Heart left ventricle (tissue), 16 donors: ENCODE results near the gene HIP1. TPM values are rescaled to one million over a fixed set of nuclear protein-coding genes. Genes with fewer than 3 reads are reported as not detected.
"Not testable (repeated sequence)": the region's sequence is repeated elsewhere in the genome, so short reads cannot be mapped to it uniquely, and the experiment has no call there.

ENCODE experiments used
- ATAC-seq, 4 donors: fragments of 200-7000 bp; cut with Tn5 transposase; one replicate each; pipeline ENCODE4 v1.9.1; 2020 to 2022; ENCODE audit warnings: moderate library complexity in 4 of 4, mild to moderate bottlenecking in 3 of 4, moderate number of reproducible peaks in 1 of 4
- DNase-seq, 5 donors: peaks; one replicate each; pipeline ENCODE4 v3.0.0-alpha.2; 2020
- H3K27ac ChIP-seq, 12 donors: fragments of 200-600 bp; sonication (generic) in 4 of 12; one replicate each; pipeline versions ENCODE4 v1.5.0 to v1.8.0; 2016 to 2022; ENCODE audit warnings: mild to moderate bottlenecking in 2 of 12
- H3K27me3 ChIP-seq, 9 donors: fragments of 200-600 bp; sonication (generic) in 2 of 9; one replicate each; pipeline versions ENCODE4 v1.5.1 to v1.8.0; 2016 to 2022; ENCODE audit warnings: mild to moderate bottlenecking in 3 of 9
- H3K36me3 ChIP-seq, 9 donors: fragments of 200-600 bp; sonication (generic) in 2 of 9; one replicate each; pipeline versions ENCODE4 v1.5.0 to v1.8.0; 2018 to 2022; ENCODE audit warnings: mild to moderate bottlenecking in 2 of 9
- H3K4me1 ChIP-seq, 12 donors: fragments of 200-600 bp; sonication (generic) in 4 of 12; one replicate each; pipeline versions ENCODE4 v1.5.0 to v1.8.0; 2016 to 2022; ENCODE audit warnings: mild to moderate bottlenecking in 3 of 12
- H3K4me3 ChIP-seq, 12 donors: fragments of 200-600 bp; sonication (generic) in 4 of 12; one replicate each; pipeline versions ENCODE4 v1.5.0 to v1.8.0; 2017 to 2022; ENCODE audit warnings: mild to moderate bottlenecking in 9 of 12, moderate library complexity in 4 of 12
- H3K9me3 ChIP-seq, 12 donors: fragments of 200-600 bp; sonication (generic) in 4 of 12; one replicate each; pipeline versions ENCODE4 v1.5.0 to v1.8.0; 2016 to 2022; ENCODE audit warnings: mild to moderate bottlenecking in 1 of 12
- CTCF ChIP-seq, 12 donors: fragments of 200-600 bp; sonication (generic) in 4 of 12; IDR thresholded peaks; one replicate each; pipeline versions ENCODE4 v1.5.0 to v1.8.0; 2018 to 2022; ENCODE audit warnings: antibody characterized with exemption in 12 of 12, mild to moderate bottlenecking in 5 of 12
- POLR2A ChIP-seq, 2 donors: fragments of 450-650 bp; IDR thresholded peaks; one replicate each; pipeline ENCODE4 v1.6.1; 2017; ENCODE audit warnings: antibody characterized with exemption in 2 of 2, mild to moderate bottlenecking in 2 of 2, moderate library complexity in 2 of 2
- WGBS, 4 donors: extraction: QIAGEN DNeasy Blood & Tissue Kit in 2 of 4; methylation state at CpG; one replicate each; pipeline versions ENCODE4 v1.1.5 to v1.1.7; 2013 to 2018; 5-methylcytosine and 5-hydroxymethylcytosine counted together
- intact Hi-C, 10 donors: fragments of 100-400 bp; cut with DNase I; formaldehyde crosslinking; loops; one replicate each; pipeline versions ENCODE4 v1.11.1 to v1.14.2; 2022
- polyA plus RNA-seq, 2 donors: library from polyadenylated mRNA; stranded (reverse); fragments of 200-250 nt; gene quantifications; one replicate each; pipeline ENCODE4 v1.2.3, GENCODE V29; 2013
- total RNA-seq, 9 donors: library from RNA; depleted of rRNA in 2 of 9; stranded (reverse); fragments of >200 nt in 2 of 9; fragmentation: NEBNext Ultra II Directional in 3 of 9; extraction: Animal tissue kit (Norgen Biotek cat#: 25700) in 3 of 9; gene quantifications; one replicate each; pipeline versions ENCODE4 v1.1.0 to v1.2.4, GENCODE V29; 2016 to 2023
- donor health status: ischemic (EF 13 %, LVEDD 7.1; RV severe dilation, severe dysfunction).
- donor health status: healthy with polysubstance abuse.
- donor health status: DM: no; HTN: yes; CAD: no.
- donor health status: DM: no; HTN: no; CAD: no.
- donor health status: ischemic (EF 25% LVEDD 6.9; RV normal size, moderate dysfunction).
- donor health status: ischemic (EF 25% LVEDD 5.7; RV mildly dilated, moderate dysfunction).
- donor health status: healthy.
- donor health status: DM: yes; HTN: yes; CAD: no.
- donor health status: ischemic (EF 35%, LVEDD 5.7; RV mildly dilated, moderate dysfunction).
- donor health status: nonischemic (EF 11% LVEDD 7.7; RV severe dilation, severe dysfunction).
- donor health status: DM: yes; HTN: yes; CAD: no.
- donor health status: PGD.
- donor health status: ischemic (EF 29% LVEDD 5.4; RV normal size, mild dysfunction).
- donor health status: nonischemic (EF 23%, LVEDD 6.1; RV moderate dilation, normal function).

HIP1 gene
- total and polyA plus RNA-seq, 11 donors = 5.9 to 36.4 (median 21.8) TPM

- Histone ChIP-seq H3K4me1 (peaks cover 0 to 4% (median 0%) of the 10 kb centered on the region in 12 donors), H3K9me3 (no peaks in the 10 kb centered on the region), H3K36me3 (no peaks in the 10 kb centered on the region), H3K4me3 (no peak overlapping the region), H3K27ac (no peak overlapping the region), H3K27me3 (no peaks in the 10 kb centered on the region)
- peak; percentile 55 to 91 (median 88) for ATAC-seq
- no peak for DNase-seq
- intact Hi-C loops = loop anchor here in 5 of 10 donors (1.0 to 10.0 kb wide), 5 partner anchors 228 to 262 kb away; no protein-coding TSS in a partner anchor
- no peak for TF ChIP-seq POLR2A (IDR thresholded peaks at IDR 0.05)
- TF ChIP-seq CTCF (IDR thresholded peaks at IDR 0.05) = peak; percentile 54 to 84 (median 77)
- WGBS, 4 donors = 0 to 8% (median 5%) methylated on average over 2 of the region's 2 CpGs
Measured at GRCh38 chr7:75762350-75762917, 23.7 kb upstream of the HIP1 start.

- not testable (repeated sequence) for H3K27ac ChIP-seq, H3K4me1 ChIP-seq, DNase-seq, H3K27me3 ChIP-seq, H3K36me3 ChIP-seq, H3K9me3 ChIP-seq, H3K4me3 ChIP-seq, ATAC-seq
- intact Hi-C loops = loop anchor here in 5 of 10 donors (1.0 to 10.0 kb wide), 5 partner anchors 227 to 263 kb away; no protein-coding TSS in a partner anchor
- 80 to 92% (median 87%) methylated on average over 3 of the region's 3 CpGs for WGBS, 4 donors
Measured at GRCh38 chr7:75761801-75762200, 23.1 kb upstream of the HIP1 start.

- H3K4me3 ChIP-seq = no peak overlapping the region
- intact Hi-C loops = loop anchor here in 1 of 10 donors (5.0 kb wide), 1 partner anchor 101 kb away; no protein-coding TSS in a partner anchor
- H3K27me3 ChIP-seq = no peaks in the 10 kb centered on the region
- H3K9me3 ChIP-seq = no peaks in the 10 kb centered on the region
- 67 to 89% (median 75%) methylated on average over 2 of the region's 2 CpGs for WGBS, 4 donors
- H3K4me1 ChIP-seq = peaks cover 0 to 4% (median 0%) of the 10 kb centered on the region in 12 donors
- ATAC-seq (no peak), DNase-seq (no peak)
- no peaks in the 10 kb centered on the region for H3K36me3 ChIP-seq
- no peak for TF ChIP-seq CTCF (IDR thresholded peaks at IDR 0.05)
- TF ChIP-seq POLR2A (IDR thresholded peaks at IDR 0.05) = no peak
- H3K27ac ChIP-seq = no peak overlapping the region
Measured at GRCh38 chr7:75758491-75758890, 19.8 kb upstream of the HIP1 start.

- intact Hi-C loops = loop anchor here in 1 of 10 donors (5.0 kb wide), 1 partner anchor 101 kb away; no protein-coding TSS in a partner anchor
- DNase-seq (no peak), ATAC-seq (no peak)
- no peak overlapping the region for H3K4me3 ChIP-seq
- no peaks in the 10 kb centered on the region for H3K27me3 ChIP-seq
- H3K4me1 ChIP-seq = peaks cover 0 to 4% (median 0%) of the 10 kb centered on the region in 12 donors
- no peaks in the 10 kb centered on the region for H3K9me3 ChIP-seq
- no peaks in the 10 kb centered on the region for H3K36me3 ChIP-seq
- 90 to 97% (median 95%) methylated on average over 7 of the region's 7 CpGs for WGBS, 4 donors
- TF ChIP-seq CTCF (IDR thresholded peaks at IDR 0.05) (no peak), POLR2A (IDR thresholded peaks at IDR 0.05) (no peak)
- no peak overlapping the region for H3K27ac ChIP-seq
Measured at GRCh38 chr7:75757860-75758259, 19.1 kb upstream of the HIP1 start.
